Measurements from ENCODE around the gene RFFL. TPM values are rescaled to one million over a fixed set of nuclear protein-coding genes. Genes with fewer than 3 reads are reported as not detected.

Gene RFFL
- total and polyA plus RNA-seq, 9 of the 15 experiments (the other 6 are each of a cell fraction or from before 2014, with no cell fraction given), result 3.4 to 18.1 (median 12.8) TPM

DNA sequence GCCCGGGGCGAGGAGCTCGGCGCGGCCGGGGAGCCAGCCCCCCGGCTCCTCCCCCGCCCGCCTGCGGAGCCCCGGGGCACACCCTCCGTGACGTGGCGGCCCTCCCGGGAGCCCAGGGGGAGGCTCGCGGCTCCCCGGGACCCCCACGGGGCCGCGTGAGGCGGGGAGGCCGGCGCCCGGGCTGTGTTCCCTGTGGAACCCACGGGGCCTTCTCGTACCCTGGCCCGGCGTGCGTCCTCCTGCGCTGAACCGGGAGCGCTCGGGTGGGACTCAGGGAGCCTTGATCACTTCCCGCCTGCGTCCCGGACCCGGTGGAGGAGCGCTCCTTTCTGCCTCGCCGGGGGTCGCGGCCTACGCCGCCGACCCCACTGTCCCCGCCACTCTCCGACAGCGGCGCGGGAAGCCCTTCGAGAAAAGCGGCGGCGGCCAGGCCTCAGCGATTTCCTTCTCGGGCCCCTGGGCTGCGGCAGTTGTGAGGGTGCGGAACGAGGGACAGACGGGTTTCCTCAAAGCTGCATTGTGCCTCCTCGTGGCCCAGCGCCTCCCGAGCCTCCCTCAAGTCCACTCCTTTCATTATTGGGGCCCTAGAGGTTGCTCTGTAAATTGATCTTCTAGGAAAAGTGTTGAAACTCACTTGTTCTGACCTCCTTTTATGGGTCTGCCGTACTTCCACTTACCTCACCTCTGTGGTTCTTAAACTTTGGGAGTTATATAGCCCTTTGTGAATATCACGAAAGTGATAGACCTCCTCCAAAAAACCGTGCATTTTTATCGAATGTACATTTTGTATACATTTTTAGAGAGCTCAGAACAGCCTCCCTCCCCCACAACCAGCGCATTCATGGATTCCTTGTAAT lies 82.6 kb downstream of the RFFL start (continued):
- TF ChIP-seq SIRT6 (IDR thresholded peaks at IDR 0.05; ENCODE audit: low read depth, low read length) (no peak), ERF (CRISPR knock-in tag; IDR thresholded peaks at IDR 0.05) (0 out of 2 replicates have a peak, but pooled peaks have one; percentile 21), SRSF9 (IDR thresholded peaks at IDR 0.05; ENCODE audit: borderline replicate concordance, low read depth, low read length) (no peak), ARID2 (IDR thresholded peaks at IDR 0.05) (no peak), SMAD2 (IDR thresholded peaks at IDR 0.05; ENCODE audit: low read depth, low read length) (no peak), ETV1 (tag; conservative IDR thresholded peaks at IDR 0.05; ENCODE audit: low read depth) (no peak), COPS2 (conservative IDR thresholded peaks at IDR 0.05) (no peak), POU5F1 (IDR thresholded peaks at IDR 0.05; ENCODE audit: borderline replicate concordance, low read depth, low read length, partially characterized antibody) (no peak), ZNF354B (CRISPR knock-in tag; IDR thresholded peaks at IDR 0.05) (no peak), ZBTB2 (IDR thresholded peaks at IDR 0.05) (no peak), RNF2 (IDR thresholded peaks at IDR 0.05) (peak; percentile 34; the same call in 1 of the 2 replicates), MAFG (tag; conservative IDR thresholded peaks at IDR 0.05) (no peak), ZNF740 (CRISPR knock-in tag; IDR thresholded peaks at IDR 0.05) (no peak), ZNF740 (tag; IDR thresholded peaks at IDR 0.05) (no peak), RAD21 (CRISPR knock-in tag; conservative IDR thresholded peaks at IDR 0.05 in 1 of 2, IDR thresholded peaks at IDR 0.05 in 1 of 2) (peak; percentile 7 to 13; a peak in 2 of 4 replicates), RFX1 (IDR thresholded peaks at IDR 0.05) (no peak)
- TF ChIP-seq, protein P1, sequence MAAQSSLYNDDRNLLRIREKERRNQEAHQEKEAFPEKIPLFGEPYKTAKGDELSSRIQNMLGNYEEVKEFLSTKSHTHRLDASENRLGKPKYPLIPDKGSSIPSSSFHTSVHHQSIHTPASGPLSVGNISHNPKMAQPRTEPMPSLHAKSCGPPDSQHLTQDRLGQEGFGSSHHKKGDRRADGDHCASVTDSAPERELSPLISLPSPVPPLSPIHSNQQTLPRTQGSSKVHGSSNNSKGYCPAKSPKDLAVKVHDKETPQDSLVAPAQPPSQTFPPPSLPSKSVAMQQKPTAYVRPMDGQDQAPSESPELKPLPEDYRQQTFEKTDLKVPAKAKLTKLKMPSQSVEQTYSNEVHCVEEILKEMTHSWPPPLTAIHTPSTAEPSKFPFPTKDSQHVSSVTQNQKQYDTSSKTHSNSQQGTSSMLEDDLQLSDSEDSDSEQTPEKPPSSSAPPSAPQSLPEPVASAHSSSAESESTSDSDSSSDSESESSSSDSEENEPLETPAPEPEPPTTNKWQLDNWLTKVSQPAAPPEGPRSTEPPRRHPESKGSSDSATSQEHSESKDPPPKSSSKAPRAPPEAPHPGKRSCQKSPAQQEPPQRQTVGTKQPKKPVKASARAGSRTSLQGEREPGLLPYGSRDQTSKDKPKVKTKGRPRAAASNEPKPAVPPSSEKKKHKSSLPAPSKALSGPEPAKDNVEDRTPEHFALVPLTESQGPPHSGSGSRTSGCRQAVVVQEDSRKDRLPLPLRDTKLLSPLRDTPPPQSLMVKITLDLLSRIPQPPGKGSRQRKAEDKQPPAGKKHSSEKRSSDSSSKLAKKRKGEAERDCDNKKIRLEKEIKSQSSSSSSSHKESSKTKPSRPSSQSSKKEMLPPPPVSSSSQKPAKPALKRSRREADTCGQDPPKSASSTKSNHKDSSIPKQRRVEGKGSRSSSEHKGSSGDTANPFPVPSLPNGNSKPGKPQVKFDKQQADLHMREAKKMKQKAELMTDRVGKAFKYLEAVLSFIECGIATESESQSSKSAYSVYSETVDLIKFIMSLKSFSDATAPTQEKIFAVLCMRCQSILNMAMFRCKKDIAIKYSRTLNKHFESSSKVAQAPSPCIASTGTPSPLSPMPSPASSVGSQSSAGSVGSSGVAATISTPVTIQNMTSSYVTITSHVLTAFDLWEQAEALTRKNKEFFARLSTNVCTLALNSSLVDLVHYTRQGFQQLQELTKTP (IDR thresholded peaks at IDR 0.05; ENCODE audit: low read depth in 1 of 2, partially characterized antibody in 2 of 2), result no peak
- TF ChIP-seq, protein P2, sequence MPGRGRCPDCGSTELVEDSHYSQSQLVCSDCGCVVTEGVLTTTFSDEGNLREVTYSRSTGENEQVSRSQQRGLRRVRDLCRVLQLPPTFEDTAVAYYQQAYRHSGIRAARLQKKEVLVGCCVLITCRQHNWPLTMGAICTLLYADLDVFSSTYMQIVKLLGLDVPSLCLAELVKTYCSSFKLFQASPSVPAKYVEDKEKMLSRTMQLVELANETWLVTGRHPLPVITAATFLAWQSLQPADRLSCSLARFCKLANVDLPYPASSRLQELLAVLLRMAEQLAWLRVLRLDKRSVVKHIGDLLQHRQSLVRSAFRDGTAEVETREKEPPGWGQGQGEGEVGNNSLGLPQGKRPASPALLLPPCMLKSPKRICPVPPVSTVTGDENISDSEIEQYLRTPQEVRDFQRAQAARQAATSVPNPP (IDR thresholded peaks at IDR 0.05; ENCODE audit: borderline replicate concordance, insufficient read depth, insufficient read length), result no peak

Data from K562 (cell line).